Bone marrow (tissue), 2 donors: ENCODE results near the gene DRD1.

ENCODE experiments used
- DNase-seq, 2 donors: peaks; one replicate each; lab custom pipeline; 2025; lab: John Stamatoyannopoulos, UW

DRD1 gene

GRCh38 chr5:175444060-175444904 is at the start of gene DRD1:
Gene DRD1, minus strand, starts transcription at chr5:175444182. Its CDS starts 1,083 bp downstream, at chr5:175443099.
- DNase-seq: no peak

DNA sequence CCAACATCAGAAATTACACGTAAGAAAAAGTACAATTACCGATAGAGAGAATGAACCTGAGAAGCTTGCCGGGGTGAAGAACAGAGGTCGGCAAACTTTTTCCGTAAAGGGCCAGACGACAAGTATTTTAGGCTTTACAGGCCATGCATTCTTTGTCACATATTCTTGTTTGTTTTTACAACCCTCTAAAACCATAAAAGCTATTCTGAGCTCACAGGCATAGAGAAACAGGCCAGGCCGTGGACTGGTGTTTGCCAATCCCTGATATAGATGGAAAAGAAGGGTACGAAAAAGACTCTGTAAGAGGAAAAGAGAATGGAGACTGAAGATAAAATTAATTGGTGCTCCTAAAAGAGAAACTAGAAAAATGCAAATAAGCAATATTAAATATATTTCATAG is 49.7 kb upstream of the DRD1 start:
- no peak for DNase-seq

GRCh38 chr5:175493260-175493659 is 49.3 kb upstream of the DRD1 start:
- no peak for DNase-seq

DNA sequence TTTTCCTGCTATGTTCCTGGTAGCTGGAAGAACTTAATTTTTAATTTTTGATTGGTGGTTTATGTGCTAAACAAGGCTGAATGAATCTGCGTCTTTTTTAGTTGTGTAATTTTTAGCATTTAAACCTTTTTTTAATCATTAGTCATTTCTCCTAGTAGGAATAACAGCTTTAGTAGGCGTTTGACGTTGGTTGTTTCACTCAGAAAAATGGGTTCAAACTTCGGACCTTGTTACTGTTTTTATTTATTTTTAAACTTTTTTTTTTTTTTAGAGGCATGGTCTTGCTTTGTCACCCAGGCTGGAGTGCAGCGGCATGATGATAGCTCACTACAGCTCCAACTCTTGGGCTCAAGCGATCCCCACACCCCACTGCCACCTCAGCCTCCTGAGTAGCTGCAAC is 47.2 kb upstream of the DRD1 start:
- no peak for DNase-seq

DNA sequence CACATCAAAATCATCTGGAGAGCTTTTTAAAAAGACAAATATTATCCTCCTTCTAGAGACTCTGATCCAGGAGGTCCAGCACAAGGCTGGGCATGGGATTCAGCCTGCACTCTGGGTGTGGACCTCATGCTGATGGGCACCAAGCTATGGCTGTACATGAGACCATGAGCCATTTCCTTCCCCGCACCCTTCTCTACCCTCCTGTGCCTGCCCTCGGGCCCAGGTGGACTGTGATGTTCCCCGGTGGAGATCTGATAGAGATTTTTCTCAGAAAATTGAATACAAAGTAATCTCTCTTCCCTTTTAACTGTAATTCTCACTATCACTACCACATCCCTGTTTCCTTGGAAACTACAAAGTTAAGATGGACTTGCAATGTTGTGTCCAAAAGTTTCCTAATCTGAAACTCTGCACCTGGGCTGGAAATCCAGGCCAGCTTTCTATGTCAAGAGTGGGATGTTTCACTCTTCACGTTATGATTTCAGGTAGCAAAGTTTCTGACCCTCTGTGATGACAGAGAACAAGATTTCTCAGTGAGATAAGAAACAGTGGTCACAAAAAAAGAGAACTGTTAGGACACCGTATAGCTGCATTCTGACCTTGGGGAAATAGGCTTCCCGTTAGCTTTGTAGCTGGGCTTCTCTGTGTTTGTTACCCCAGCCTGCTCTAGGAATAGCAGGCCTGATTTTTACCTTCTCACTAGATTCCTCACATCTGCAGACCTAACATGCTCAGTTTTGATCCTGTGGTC is 45.9 kb upstream of the DRD1 start:
- no peak for DNase-seq

- no peak for DNase-seq
Measured at GRCh38 chr5:175487514-175488222, 43.7 kb upstream of the DRD1 start.

- DNase-seq: no peak
Measured at GRCh38 chr5:175485631-175486030, 41.6 kb upstream of the DRD1 start.

- DNase-seq: no peak
Measured at GRCh38 chr5:175484829-175485228, 40.8 kb upstream of the DRD1 start.

- no peak for DNase-seq
Measured at GRCh38 chr5:175484322-175484721, 40.3 kb upstream of the DRD1 start.

- no peak for DNase-seq
Measured at GRCh38 chr5:175483337-175483736, 39.4 kb upstream of the DRD1 start.

- DNase-seq: no peak
Measured at GRCh38 chr5:175479125-175479881, 35.3 kb upstream of the DRD1 start.

- DNase-seq: peak in 1 of 2 donors; percentile 18
Measured at GRCh38 chr5:175478384-175479124, 34.6 kb upstream of the DRD1 start, which contains the start of gene SFXN1. Gene SFXN1, plus strand, starts transcription at chr5:175478560. Its CDS starts 13,544 bp downstream, at chr5:175492104.

DNA sequence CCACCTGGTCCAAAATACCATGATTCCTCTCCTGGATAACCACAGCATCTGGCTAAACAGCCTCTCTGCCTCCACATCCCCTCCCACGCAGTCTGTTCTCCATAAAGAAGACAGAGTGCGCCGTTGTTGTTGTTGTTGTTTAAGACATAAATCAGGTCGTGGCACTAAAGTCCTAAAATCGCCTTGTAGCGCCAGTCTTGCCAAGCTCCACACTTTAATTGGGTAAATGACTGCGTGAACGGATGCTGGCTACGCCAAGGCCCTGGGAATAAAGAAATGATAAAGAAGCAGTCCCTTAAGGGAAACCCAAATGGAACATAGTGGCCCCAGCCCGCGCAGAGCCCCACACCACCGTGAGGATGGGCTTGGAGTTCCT is 34.0 kb upstream of the DRD1 start:
- DNase-seq: no peak

GRCh38 chr5:175477440-175477839 is 33.5 kb upstream of the DRD1 start:
- DNase-seq: no peak

DNA sequence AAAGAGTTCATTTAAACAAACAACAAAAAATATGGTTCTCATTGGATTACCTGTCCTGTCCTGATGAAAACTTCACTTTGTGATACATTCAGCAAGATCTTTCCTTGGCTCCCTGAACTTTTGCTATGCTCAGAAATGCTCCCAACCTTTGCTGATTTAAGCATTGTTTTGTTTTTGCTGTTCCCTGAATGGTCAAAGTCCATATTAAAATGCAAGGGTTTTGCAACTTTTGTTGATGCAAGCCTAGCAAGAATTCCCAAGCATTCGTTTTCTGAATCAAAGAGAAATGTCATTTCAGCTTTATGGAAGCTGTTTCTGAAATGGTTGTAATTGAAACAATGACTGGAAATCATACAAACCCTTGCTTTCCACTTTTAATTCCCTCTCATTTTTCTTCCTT is 31.3 kb upstream of the DRD1 start:
- no peak for DNase-seq

- DNase-seq: no peak
Measured at GRCh38 chr5:175472378-175472777, 28.4 kb upstream of the DRD1 start.

DNA sequence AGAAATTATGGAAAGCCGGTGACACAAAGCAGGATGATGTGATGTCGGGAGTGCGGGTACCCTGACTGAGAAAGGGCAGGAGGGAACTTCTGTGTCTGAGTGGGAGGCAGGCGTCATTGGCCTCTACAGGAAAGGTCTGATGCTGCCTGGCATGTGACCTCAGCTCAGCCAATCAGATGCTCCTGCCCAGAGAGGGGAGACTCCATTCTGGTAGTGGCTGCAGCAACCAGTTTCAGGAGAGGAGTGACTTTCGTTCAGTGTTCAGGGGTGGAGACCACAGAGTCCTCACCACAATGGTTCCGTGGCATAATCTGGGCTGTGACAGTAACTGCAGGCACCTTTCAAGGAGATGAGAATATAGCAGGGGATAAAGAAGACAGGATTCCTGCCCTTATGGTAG is 27.6 kb upstream of the DRD1 start:
- DNase-seq: no peak

- no peak for DNase-seq
Measured at GRCh38 chr5:175471196-175471595, 27.2 kb upstream of the DRD1 start.

DNA sequence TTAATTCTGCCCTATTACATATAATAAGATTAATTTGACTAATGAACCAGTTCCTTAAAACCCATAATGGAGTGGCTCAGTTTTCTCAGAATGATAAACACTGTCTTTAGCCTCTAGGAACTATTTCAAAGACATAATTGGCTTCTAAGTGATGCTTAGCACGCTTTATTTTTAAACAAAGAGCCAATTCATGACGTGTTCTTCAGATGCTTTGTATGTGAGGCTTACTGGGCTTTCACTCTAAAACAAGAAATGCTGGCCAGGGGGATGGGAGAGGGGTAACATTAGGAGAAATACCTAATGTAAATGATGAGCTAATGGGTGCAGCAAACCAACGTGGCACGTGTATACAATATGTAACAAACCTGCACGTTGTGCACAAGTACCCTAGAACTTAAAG is 26.8 kb upstream of the DRD1 start:
- DNase-seq: no peak

DNA sequence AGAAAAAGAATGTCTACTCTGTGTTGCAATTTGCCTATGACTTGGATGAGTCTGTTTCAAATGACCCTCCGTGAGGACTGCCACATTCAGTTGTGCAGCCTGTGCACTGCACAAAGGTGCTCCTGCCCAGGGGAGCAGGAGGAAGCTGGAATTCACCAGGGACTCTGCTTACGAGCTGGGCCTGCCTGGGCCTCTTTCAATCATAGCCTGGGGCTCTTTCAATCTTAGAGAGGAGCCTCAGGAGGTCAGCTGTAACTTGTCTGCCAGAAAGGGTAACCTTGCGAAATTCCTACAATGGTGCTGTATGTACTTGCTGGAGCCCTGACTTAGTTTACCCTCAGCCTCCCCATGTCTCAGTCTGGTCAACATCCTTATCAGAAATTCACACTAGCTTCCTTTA is 25.9 kb upstream of the DRD1 start:
- no peak for DNase-seq

DNA sequence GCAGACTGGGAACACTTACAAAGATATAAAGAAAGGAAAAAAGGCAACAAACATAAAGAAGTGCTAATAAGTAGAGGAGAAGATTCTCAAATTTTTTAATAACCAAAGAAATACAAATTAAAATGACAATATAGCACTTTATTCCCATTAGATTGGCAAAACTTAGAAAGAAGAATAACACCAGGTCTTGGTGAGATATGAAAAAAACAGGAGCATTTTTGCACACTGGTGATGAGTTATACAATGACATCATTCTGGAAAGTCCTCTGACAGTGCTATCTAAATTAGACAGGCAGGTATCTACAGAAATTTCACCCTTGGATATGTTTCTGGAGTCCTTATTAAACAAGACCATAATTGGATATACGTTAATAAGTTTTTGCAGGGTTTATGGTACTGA is 24.9 kb upstream of the DRD1 start:
- no peak for DNase-seq
